ENCODE data around the gene IER5L.
"Not testable (repeated sequence)": the region's sequence is repeated elsewhere in the genome, so short reads cannot be mapped to it uniquely, and the experiment has no call there.

The IER5L gene

GRCh38 chr9:129166623-129167557 is 11.2 kb downstream of the IER5L start:
- no peak for TF ChIP-seq MYC (IDR thresholded peaks at IDR 0.05; ENCODE audit: low read depth, low read length)
- peak; percentile 37 for TF ChIP-seq POLR2A (IDR thresholded peaks at IDR 0.05; ENCODE audit: extremely low read depth, insufficient read length)
- H3K4me3 ChIP-seq (ENCODE audit: low read depth, low read length), result peak overlapping the region; percentile 25
- DNase-seq (ENCODE audit: low read depth), result peak; percentile 83

- H3K4me3 ChIP-seq (ENCODE audit: low read depth, low read length), result no peak overlapping the region
- DNase-seq (ENCODE audit: low read depth), result no peak
- no peak for TF ChIP-seq MAX (IDR thresholded peaks at IDR 0.05; ENCODE audit: low read depth, low read length)
- no peak for TF ChIP-seq POLR2A (IDR thresholded peaks at IDR 0.05; ENCODE audit: extremely low read depth, insufficient read length)
Measured at GRCh38 chr9:129165198-129165597, 12.9 kb downstream of the IER5L start.

- TF ChIP-seq MYC (IDR thresholded peaks at IDR 0.05; ENCODE audit: low read depth, low read length) (no peak), POLR2A (IDR thresholded peaks at IDR 0.05; ENCODE audit: extremely low read depth, insufficient read length) (no peak), MAX (IDR thresholded peaks at IDR 0.05; ENCODE audit: low read depth, low read length) (no peak), CTCF (IDR thresholded peaks at IDR 0.05; ENCODE audit: low read depth, low read length) (no peak)
- no peak for DNase-seq (ENCODE audit: low read depth)
- H3K4me3 ChIP-seq (ENCODE audit: low read depth, low read length), result no peak overlapping the region
Measured at GRCh38 chr9:129164246-129164930, 13.7 kb downstream of the IER5L start.

GRCh38 chr9:129163753-129164152 is 14.3 kb downstream of the IER5L start:
- TF ChIP-seq MAX (IDR thresholded peaks at IDR 0.05; ENCODE audit: low read depth, low read length) (no peak), POLR2A (IDR thresholded peaks at IDR 0.05; ENCODE audit: extremely low read depth, insufficient read length) (no peak), CTCF (IDR thresholded peaks at IDR 0.05; ENCODE audit: low read depth, low read length) (no peak), MYC (IDR thresholded peaks at IDR 0.05; ENCODE audit: low read depth, low read length) (no peak)

GRCh38 chr9:129163198-129163670 is 14.8 kb downstream of the IER5L start:
- peak; percentile 45 for DNase-seq (ENCODE audit: low read depth)
- not testable (repeated sequence) for H3K4me3 ChIP-seq (ENCODE audit: low read depth, low read length)

More at GRCh38 chr9:129163753-129164152, 14.3 kb downstream of the IER5L start:
- no peak for DNase-seq (ENCODE audit: low read depth)
- no peak overlapping the region for H3K4me3 ChIP-seq (ENCODE audit: low read depth, low read length)

GRCh38 chr9:129162497-129163197 is 15.4 kb downstream of the IER5L start:
- no peak for TF ChIP-seq MYC (IDR thresholded peaks at IDR 0.05; ENCODE audit: low read depth, low read length)
- no peak for TF ChIP-seq POLR2A (IDR thresholded peaks at IDR 0.05; ENCODE audit: extremely low read depth, insufficient read length)
- no peak for TF ChIP-seq CTCF (IDR thresholded peaks at IDR 0.05; ENCODE audit: low read depth, low read length)
- TF ChIP-seq MAX (IDR thresholded peaks at IDR 0.05; ENCODE audit: low read depth, low read length), result no peak
- DNase-seq (ENCODE audit: low read depth), result no peak
- H3K4me3 ChIP-seq (ENCODE audit: low read depth, low read length), result no peak overlapping the region

- TF ChIP-seq POLR2A (IDR thresholded peaks at IDR 0.05; ENCODE audit: extremely low read depth, insufficient read length), result no peak
- no peak for TF ChIP-seq MAX (IDR thresholded peaks at IDR 0.05; ENCODE audit: low read depth, low read length)
- no peak for TF ChIP-seq MYC (IDR thresholded peaks at IDR 0.05; ENCODE audit: low read depth, low read length)
- no peak for TF ChIP-seq CTCF (IDR thresholded peaks at IDR 0.05; ENCODE audit: low read depth, low read length)
- DNase-seq (ENCODE audit: low read depth), result no peak
- no peak overlapping the region for H3K4me3 ChIP-seq (ENCODE audit: low read depth, low read length)
Measured at GRCh38 chr9:129161534-129161837, 16.6 kb downstream of the IER5L start.
